ENCODE data around the gene MRRF. TPM values are rescaled to one million over a fixed set of nuclear protein-coding genes. Genes with fewer than 3 reads are reported as not detected.

MRRF gene
- total RNA-seq, 3 donors from 2014 or later (not counting 1 experiment from before 2014, with no cell fraction given): 17.7 to 29.9 (median 21.3) TPM

DNA sequence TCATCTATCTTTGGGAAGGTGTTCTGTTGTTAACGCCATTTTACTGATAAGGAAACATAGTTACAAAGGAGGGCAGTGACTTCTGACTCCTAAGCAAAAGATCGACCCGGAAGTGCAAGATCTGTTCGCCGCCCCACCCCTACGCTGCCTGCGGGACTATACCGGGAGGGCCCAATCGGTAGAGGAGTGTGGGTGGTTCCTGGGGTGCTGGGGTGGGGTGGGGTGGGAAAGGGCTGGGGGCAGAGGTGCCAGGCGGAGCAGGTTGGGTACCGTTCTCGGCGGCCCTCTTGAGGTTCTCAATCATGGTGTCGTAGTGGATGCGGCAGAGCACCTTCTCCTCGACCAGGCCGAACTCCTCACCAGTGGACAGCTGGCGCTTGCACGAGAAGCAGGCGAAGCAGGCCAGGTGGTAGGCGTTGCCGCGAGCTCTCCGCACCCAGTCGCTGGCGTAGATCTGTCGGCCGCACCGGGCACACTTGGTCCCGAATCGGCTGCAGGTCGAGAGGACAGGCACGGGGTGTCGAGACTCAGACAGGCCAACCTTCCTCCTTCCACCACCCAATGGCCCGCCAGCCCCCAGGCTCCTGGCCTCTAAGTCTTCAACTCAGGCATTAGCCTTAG is 47.8 kb upstream of the MRRF start:
- Histone ChIP-seq H3K27me3 (ENCODE audit: control insufficient read depth, insufficient read depth, low read length) (peaks cover 45% of the 10 kb centered on the region), H3K9me3 (ENCODE audit: control insufficient read depth, insufficient read depth, low read length) (no peaks in the 10 kb centered on the region), H3K27ac (ENCODE audit: low read length) (no peak overlapping the region), H3K4me1 (ENCODE audit: control insufficient read depth, insufficient read depth, low read length) (peaks cover 29% of the 10 kb centered on the region), H3K36me3 (ENCODE audit: control insufficient read depth, insufficient read depth, low read length) (no peaks in the 10 kb centered on the region), H3K4me3 (ENCODE audit: low read length) (no peak overlapping the region)
- Mint-ChIP-seq H3K27ac (no peak overlapping the region), H3K9me3 (no peaks in the 10 kb centered on the region), H3K4me1 (peaks cover 22 to 33% of the 10 kb centered on the region in 2 donors), H3K27me3 (ENCODE audit: low read depth in 2 of 2) (peaks cover 77 to 78% of the 10 kb centered on the region in 2 donors), H3K36me3 (no peaks in the 10 kb centered on the region), H3K4me3 (no peak overlapping the region)
- no peak for TF ChIP-seq CTCF (IDR thresholded peaks at IDR 0.05)
- ATAC-seq: no peak
- 91% methylated on average over 34 of the region's 35 CpGs for WGBS (ENCODE audit: insufficient coverage)
- no peak for DNase-seq
- intact Hi-C loops (cut with micrococcal nuclease): no loop called here

GRCh38 chr9:122217640-122218039 is 47.0 kb upstream of the MRRF start:
- intact Hi-C loops (cut with micrococcal nuclease): no loop called here

DNA sequence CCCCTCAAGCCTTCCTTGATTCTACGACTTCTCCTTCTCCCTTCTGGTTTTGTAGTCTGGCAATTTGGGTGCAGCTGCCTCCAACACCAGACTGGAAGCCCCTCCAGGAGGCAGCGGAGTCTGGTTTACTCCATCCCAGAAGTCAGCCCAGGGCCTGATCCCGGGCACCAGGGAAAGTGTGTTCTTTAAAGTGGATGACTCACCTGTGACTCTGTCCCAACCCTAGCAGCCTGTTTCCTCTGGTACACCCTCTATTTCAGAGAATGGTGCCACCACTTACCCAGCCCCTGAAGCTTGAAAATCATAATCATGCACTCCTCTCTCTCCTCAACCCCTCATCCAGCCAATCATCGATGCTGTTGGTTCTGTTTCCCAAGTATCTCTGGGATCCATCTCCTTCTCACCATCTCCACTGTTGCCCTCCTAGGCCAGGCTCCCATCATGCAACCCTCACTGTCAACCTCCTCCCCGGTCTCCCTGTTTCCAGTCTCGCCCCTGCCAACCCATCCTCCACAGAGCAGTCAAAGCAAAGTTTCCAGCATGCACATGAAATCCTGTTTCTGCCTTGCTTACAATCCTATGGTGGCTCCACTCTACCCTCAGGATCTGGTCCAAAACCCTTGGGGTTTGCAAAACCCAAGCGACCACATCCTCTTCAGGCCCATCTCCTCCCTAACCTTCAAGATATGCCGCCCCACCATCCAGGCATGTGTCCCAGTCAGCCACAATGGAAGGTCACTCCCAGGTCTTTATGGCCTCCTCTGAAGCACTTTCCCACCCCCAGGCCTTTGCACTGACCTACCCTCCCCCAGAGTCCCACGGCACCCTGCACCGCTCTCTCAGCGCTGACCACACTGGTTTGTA is 46.4 kb upstream of the MRRF start:
- Histone ChIP-seq H3K27me3 (ENCODE audit: control insufficient read depth, insufficient read depth, low read length) (peaks cover 40% of the 10 kb centered on the region), H3K9me3 (ENCODE audit: control insufficient read depth, insufficient read depth, low read length) (no peaks in the 10 kb centered on the region), H3K4me1 (ENCODE audit: control insufficient read depth, insufficient read depth, low read length) (peaks cover 26% of the 10 kb centered on the region), H3K36me3 (ENCODE audit: control insufficient read depth, insufficient read depth, low read length) (no peaks in the 10 kb centered on the region), H3K27ac (ENCODE audit: low read length) (no peak overlapping the region), H3K4me3 (ENCODE audit: low read length) (no peak overlapping the region)
- Mint-ChIP-seq H3K27ac (no peak overlapping the region), H3K36me3 (no peaks in the 10 kb centered on the region), H3K4me3 (no peak overlapping the region), H3K27me3 (ENCODE audit: low read depth in 2 of 2) (peaks cover 77 to 81% of the 10 kb centered on the region in 2 donors), H3K9me3 (no peaks in the 10 kb centered on the region), H3K4me1 (peaks cover 22 to 27% of the 10 kb centered on the region in 2 donors)
- intact Hi-C loops (cut with micrococcal nuclease): no loop called here
- 26% methylated on average over 11 of the region's 11 CpGs for WGBS (ENCODE audit: insufficient coverage)
- no peak for DNase-seq
- no peak for ATAC-seq
- TF ChIP-seq CTCF (IDR thresholded peaks at IDR 0.05): no peak

More at GRCh38 chr9:122217640-122218039, 47.0 kb upstream of the MRRF start:
- H3K27me3 Mint-ChIP-seq (ENCODE audit: low read depth in 2 of 2): peaks cover 80 to 81% of the 10 kb centered on the region in 2 donors
- Histone ChIP-seq H3K4me3 (ENCODE audit: low read length) (no peak overlapping the region), H3K4me1 (ENCODE audit: control insufficient read depth, insufficient read depth, low read length) (peaks cover 29% of the 10 kb centered on the region), H3K27me3 (ENCODE audit: control insufficient read depth, insufficient read depth, low read length) (peaks cover 41% of the 10 kb centered on the region), H3K27ac (ENCODE audit: low read length) (no peak overlapping the region), H3K36me3 (ENCODE audit: control insufficient read depth, insufficient read depth, low read length) (no peaks in the 10 kb centered on the region), H3K9me3 (ENCODE audit: control insufficient read depth, insufficient read depth, low read length) (no peaks in the 10 kb centered on the region)
- no peak overlapping the region for H3K4me3 Mint-ChIP-seq
- no peak for ATAC-seq
- TF ChIP-seq CTCF (IDR thresholded peaks at IDR 0.05): no peak
- no peak overlapping the region for H3K27ac Mint-ChIP-seq
- WGBS (ENCODE audit: insufficient coverage): 12% methylated on average over 4 of the region's 4 CpGs
- H3K4me1 Mint-ChIP-seq: peaks cover 22 to 33% of the 10 kb centered on the region in 2 donors
- no peak for DNase-seq
- no peaks in the 10 kb centered on the region for H3K9me3 Mint-ChIP-seq
- no peaks in the 10 kb centered on the region for H3K36me3 Mint-ChIP-seq

Data from natural killer cell (primary cell).